HEK293 (cell line): Measurements from ENCODE around the gene MYT1.
A peak's percentile ranks its signal among the peaks of the same experiment; 100 is the strongest.

Experiments used
- CTCF ChIA-PET: fragments of 350-600 bp; formaldehyde crosslinking; extraction: SDS; loops from one replicate; lab custom pipeline; 2021; ENCODE audit warnings: antibody characterized with exemption; lab: Yijun Ruan, JAX
- POLR2A ChIA-PET: fragments of 300-600 bp; formaldehyde crosslinking; extraction: SDS; loops from one replicate; lab custom pipeline; 2020; ENCODE audit warnings: antibody characterized with exemption, inconsistent platforms; lab: Yijun Ruan, JAX
- H3K27ac ChIP-seq: fragments of 200-500 bp; sonication (Bioruptor generic); 2 replicates; pipeline ENCODE4 v1.5.1; 2014; ENCODE audit warnings: low read depth, low read length, control low read depth, inconsistent platforms; ENCODE audit errors: extremely low read depth
- H3K36me3 ChIP-seq, 2 experiments: fragments of 200-500 bp in 1 of 2; sonication (Bioruptor generic) in 1 of 2; 1 replicate in 1 of 2; 2 replicates in 1 of 2; pipeline ENCODE4 v1.5.1; 2014 to 2017; ENCODE audit warnings: inconsistent platforms in 2 of 2, low read length in 2 of 2; ENCODE audit not compliant: control insufficient read depth in 2 of 2, insufficient read depth in 1 of 2
- H3K4me1 ChIP-seq: fragments of 200-500 bp; sonication (Bioruptor generic); 2 replicates; pipeline ENCODE4 v1.5.1; 2014; ENCODE audit warnings: mild to moderate bottlenecking, low read length, inconsistent platforms; ENCODE audit not compliant: control insufficient read depth, insufficient read depth
- H3K4me3 ChIP-seq: 2 replicates; pipeline ENCODE4 v1.5.1; 2011; ENCODE audit warnings: low read depth, mild to moderate bottlenecking, control low read depth, low read length, moderate library complexity
- H3K9me3 ChIP-seq: fragments of 200-500 bp; sonication (Bioruptor generic); 2 replicates; pipeline ENCODE4 v1.5.1; 2014; ENCODE audit warnings: low read depth, low read length, inconsistent platforms; ENCODE audit not compliant: control insufficient read depth, insufficient read depth
- EGR2 ChIP-seq: fragments of 450-650 bp; formaldehyde crosslinking; IDR thresholded peaks from 2 replicates; pipeline ENCODE4 v1.5.1; 2016; ENCODE audit warnings: low read depth, missing biosample characterization, missing genetic modification characterization
- GLIS1 ChIP-seq: fragments of 450-650 bp; formaldehyde crosslinking; IDR thresholded peaks from 2 replicates; pipeline ENCODE4 v1.5.1; 2016; ENCODE audit warnings: missing biosample characterization, missing genetic modification characterization
- HIC1 ChIP-seq: fragments of 450-650 bp; formaldehyde crosslinking; IDR thresholded peaks from 2 replicates; pipeline ENCODE4 v1.5.1; 2016; ENCODE audit warnings: missing biosample characterization, missing genetic modification characterization
- INSM2 ChIP-seq: fragments of 450-650 bp; formaldehyde crosslinking; IDR thresholded peaks from 2 replicates; pipeline ENCODE4 v1.5.1; 2016; ENCODE audit warnings: missing biosample characterization, missing genetic modification characterization
- PBX3 ChIP-seq: sonication (generic); formaldehyde crosslinking; IDR thresholded peaks from 2 replicates; pipeline ENCODE4 v1.8.1; 2022; ENCODE audit warnings: mild to moderate bottlenecking, moderate library complexity, missing genetic modification reagents
- SCRT1 ChIP-seq: fragments of 450-650 bp; formaldehyde crosslinking; IDR thresholded peaks from 2 replicates; pipeline ENCODE4 v1.5.1; 2016; ENCODE audit warnings: missing biosample characterization, missing genetic modification characterization, borderline replicate concordance
- SP7 ChIP-seq: fragments of 450-650 bp; formaldehyde crosslinking; IDR thresholded peaks from 2 replicates; pipeline ENCODE4 v1.5.1; 2016; ENCODE audit warnings: missing biosample characterization, missing genetic modification characterization
- ZBTB26 ChIP-seq: fragments of 450-650 bp; formaldehyde crosslinking; optimal IDR thresholded peaks from 2 replicates; pipeline ENCODE3; 2016; ENCODE audit warnings: missing biosample characterization, mild to moderate bottlenecking, missing genetic modification characterization
- ZFHX2 ChIP-seq: fragments of 450-650 bp; formaldehyde crosslinking; conservative IDR thresholded peaks from 2 replicates; pipeline ENCODE4 v1.5.1; 2016; ENCODE audit warnings: missing biosample characterization, missing genetic modification characterization
- ZNF423 ChIP-seq: fragments of 450-650 bp; formaldehyde crosslinking; IDR thresholded peaks from 2 replicates; pipeline ENCODE4 v1.5.1; 2016; ENCODE audit warnings: missing biosample characterization, missing genetic modification characterization
- ZNF514 ChIP-seq: fragments of 450-650 bp; formaldehyde crosslinking; IDR thresholded peaks from 2 replicates; pipeline ENCODE4 v1.5.1; 2016; ENCODE audit warnings: missing biosample characterization, missing genetic modification characterization
- ZNF76 ChIP-seq: fragments of 450-650 bp; formaldehyde crosslinking; IDR thresholded peaks from 2 replicates; pipeline ENCODE4; 2016; ENCODE audit warnings: low read depth, missing biosample characterization, missing genetic modification characterization, borderline replicate concordance
- ZSCAN23 ChIP-seq: fragments of 450-650 bp; formaldehyde crosslinking; IDR thresholded peaks from 2 replicates; pipeline ENCODE4 v1.5.1; 2016; ENCODE audit warnings: missing biosample characterization, missing genetic modification characterization
- ZSCAN4 ChIP-seq: fragments of 450-650 bp; formaldehyde crosslinking; IDR thresholded peaks from 2 replicates; pipeline ENCODE4 v1.5.1; 2017; ENCODE audit warnings: missing biosample characterization, missing genetic modification characterization

The MYT1 gene

GRCh38 chr20:64224351-64225170, 60.3 kb downstream of the MYT1 start:
- TF ChIP-seq SP7, result 0 out of 2 replicates have a peak, but pooled peaks have one; percentile 30
- TF ChIP-seq ZFHX2 (tag by site-specific recombination), result peak; percentile 66
- no peak for TF ChIP-seq ZSCAN4 (tag by site-specific recombination)
- peak; percentile 62 for TF ChIP-seq EGR2 (tag by site-specific recombination)
- TF ChIP-seq GLIS1 (tag by site-specific recombination), result peak; percentile 28; the same call in 1 of the 2 replicates
- ChIA-PET CTCF (interaction anchor here (0.6 to 1.3 kb wide), 4 partner anchors 12 to 188 kb away, joined by 3 to 4 read pairs (median 4); partner anchors contain the start of gene LKAAEAR1), POLR2A (no interaction called here)
- H3K36me3 ChIP-seq, result no peaks in the 10 kb centered on the region
- H3K9me3 ChIP-seq, result no peaks in the 10 kb centered on the region
- no peak overlapping the region for H3K4me3 ChIP-seq
- H3K27ac ChIP-seq, result no peak overlapping the region
- no peaks in the 10 kb centered on the region for H3K4me1 ChIP-seq

GRCh38 chr20:64225171-64225595, 60.9 kb downstream of the MYT1 start:
- no peak for TF ChIP-seq PBX3
- TF ChIP-seq ZNF76 (tag by site-specific recombination), result no peak
- TF ChIP-seq, all 188 proteins: peak for 0
- POLR2A ChIA-PET, result no interaction called here
- CTCF ChIA-PET, result interaction anchor here (1.0 kb wide), 1 partner anchor 61 kb away, joined by 4 read pairs; no protein-coding TSS in a partner anchor
- Histone ChIP-seq H3K4me1 (no peaks in the 10 kb centered on the region), H3K36me3 (no peaks in the 10 kb centered on the region), H3K27ac (no peak overlapping the region), H3K9me3 (no peaks in the 10 kb centered on the region), H3K4me3 (no peak overlapping the region)

GRCh38 chr20:64225828-64226598, 61.8 kb downstream of the MYT1 start:
- TF ChIP-seq ZBTB26 (tag by site-specific recombination), result no peak
- TF ChIP-seq GLIS1 (tag by site-specific recombination), result 0 out of 2 replicates have a peak, but pooled peaks have one; percentile 17
- no peak for TF ChIP-seq HIC1
- no peak for TF ChIP-seq ZNF514
- TF ChIP-seq SCRT1 (tag by site-specific recombination), result no peak
- no peak for TF ChIP-seq ZNF423 (tag by site-specific recombination)
- TF ChIP-seq INSM2 (tag by site-specific recombination), result no peak
- no peak for TF ChIP-seq ZSCAN23 (tag by site-specific recombination)

More at GRCh38 chr20:64225828-64226598, 61.8 kb downstream of the MYT1 start:
- Histone ChIP-seq H3K9me3 (no peaks in the 10 kb centered on the region), H3K36me3 (no peaks in the 10 kb centered on the region), H3K27ac (no peak overlapping the region), H3K4me3 (no peak overlapping the region), H3K4me1 (no peaks in the 10 kb centered on the region)
- POLR2A ChIA-PET, result no interaction called here
- CTCF ChIA-PET, result interaction anchor here (0.6 kb wide), 1 partner anchor 75 kb away, joined by 4 read pairs; no protein-coding TSS in a partner anchor
